HG03135 (cell line): Measurements from ENCODE around the gene PRMT1.

Experiments
- ATAC-seq: cut with Tn5 transposase; IDR thresholded peaks from one replicate; pipeline ENCODE4 v1.9.1; 2021; ENCODE audit warnings: mild to moderate bottlenecking, moderate library complexity; ENCODE audit not compliant: unreplicated experiment

Gene PRMT1

DNA sequence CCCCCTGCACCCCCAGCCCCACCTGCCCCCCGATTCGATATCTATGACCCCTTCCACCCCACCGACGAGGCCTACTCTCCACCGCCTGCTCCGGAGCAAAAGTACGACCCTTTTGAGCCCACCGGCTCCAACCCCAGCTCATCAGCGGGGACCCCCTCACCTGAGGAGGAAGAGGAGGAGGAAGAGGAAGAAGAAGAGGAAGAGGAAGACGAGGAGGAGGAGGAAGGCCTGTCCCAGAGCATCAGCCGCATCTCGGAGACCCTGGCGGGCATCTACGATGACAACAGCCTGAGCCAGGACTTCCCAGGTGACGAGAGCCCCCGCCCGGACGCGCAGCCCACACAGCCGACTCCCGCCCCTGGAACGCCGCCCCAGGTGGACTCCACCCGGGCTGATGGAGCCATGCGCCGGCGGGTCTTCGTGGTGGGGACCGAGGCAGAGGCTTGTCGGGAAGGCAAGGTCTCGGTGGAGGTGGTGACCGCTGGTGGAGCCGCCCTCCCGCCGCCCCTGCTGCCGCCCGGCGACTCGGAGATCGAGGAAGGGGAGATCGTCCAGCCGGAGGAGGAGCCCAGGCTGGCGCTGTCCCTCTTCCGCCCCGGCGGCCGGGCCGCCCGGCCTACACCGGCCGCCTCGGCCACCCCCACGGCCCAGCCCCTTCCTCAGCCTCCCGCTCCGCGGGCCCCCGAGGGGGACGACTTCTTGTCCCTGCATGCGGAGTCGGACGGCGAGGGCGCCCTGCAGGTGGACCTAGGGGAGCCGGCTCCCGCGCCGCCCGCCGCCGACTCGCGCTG lies 25.8 kb upstream of the PRMT1 start:
- ATAC-seq, result no peak

DNA sequence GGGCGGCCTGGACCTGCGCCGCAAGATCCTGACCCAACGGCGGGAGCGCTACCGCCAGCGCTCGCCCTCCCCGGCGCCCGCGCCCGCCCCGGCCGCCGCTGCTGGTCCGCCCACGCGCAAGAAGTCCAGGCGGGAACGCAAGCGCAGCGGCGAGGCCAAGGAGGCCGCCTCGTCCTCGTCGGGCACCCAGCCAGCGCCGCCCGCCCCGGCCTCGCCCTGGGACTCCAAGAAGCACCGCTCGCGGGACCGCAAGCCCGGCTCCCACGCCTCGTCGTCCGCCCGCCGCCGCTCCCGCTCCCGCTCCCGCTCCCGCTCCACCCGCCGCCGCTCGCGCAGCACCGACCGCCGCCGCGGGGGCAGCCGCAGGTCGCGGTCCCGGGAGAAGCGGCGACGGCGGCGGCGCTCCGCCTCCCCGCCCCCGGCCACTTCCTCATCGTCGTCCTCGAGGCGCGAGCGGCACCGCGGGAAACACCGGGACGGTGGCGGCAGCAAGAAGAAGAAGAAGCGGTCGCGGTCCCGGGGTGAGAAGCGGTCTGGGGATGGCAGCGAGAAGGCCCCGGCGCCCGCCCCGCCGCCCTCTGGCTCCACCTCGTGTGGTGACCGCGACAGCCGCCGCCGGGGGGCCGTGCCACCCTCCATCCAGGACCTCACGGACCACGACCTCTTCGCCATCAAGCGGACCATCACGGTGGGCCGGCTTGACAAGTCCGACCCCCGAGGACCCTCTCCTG lies 25.1 kb upstream of the PRMT1 start:
- no peak for ATAC-seq

DNA sequence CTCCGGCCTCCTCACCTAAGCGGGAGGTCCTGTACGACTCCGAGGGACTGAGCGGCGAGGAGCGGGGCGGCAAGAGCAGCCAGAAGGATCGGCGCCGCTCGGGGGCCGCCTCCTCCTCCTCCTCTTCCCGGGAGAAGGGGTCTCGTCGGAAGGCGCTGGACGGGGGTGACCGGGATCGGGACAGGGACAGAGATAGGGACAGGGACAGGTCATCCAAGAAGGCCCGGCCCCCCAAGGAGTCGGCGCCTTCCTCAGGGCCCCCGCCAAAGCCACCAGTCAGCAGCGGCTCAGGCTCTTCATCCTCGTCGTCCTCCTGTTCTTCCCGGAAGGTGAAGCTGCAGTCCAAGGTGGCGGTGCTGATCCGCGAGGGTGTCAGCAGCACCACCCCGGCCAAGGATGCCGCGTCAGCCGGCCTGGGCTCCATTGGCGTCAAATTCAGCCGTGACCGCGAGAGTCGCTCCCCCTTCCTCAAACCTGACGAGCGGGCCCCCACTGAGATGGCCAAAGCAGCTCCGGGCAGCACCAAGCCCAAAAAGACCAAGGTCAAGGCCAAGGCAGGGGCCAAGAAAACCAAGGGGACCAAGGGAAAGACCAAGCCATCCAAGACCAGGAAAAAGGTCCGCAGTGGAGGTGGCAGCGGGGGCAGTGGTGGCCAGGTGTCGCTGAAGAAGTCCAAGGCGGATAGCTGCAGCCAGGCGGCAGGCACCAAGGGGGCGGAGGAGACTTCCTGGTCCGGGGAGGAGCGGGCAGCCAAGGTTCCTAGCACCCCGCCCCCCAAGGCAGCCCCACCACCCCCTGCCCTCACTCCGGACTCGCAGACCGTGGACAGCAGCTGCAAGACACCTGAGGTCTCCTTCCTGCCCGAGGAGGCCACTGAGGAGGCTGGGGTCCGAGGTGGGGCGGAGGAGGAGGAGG lies 24.3 kb upstream of the PRMT1 start:
- ATAC-seq, result no peak

- no peak for ATAC-seq
Measured at GRCh38 chr19:49653466-49653806, 23.6 kb upstream of the PRMT1 start.

- ATAC-seq, result no peak
Measured at GRCh38 chr19:49654581-49654980, 22.5 kb upstream of the PRMT1 start.

- no peak for ATAC-seq
Measured at GRCh38 chr19:49655570-49656455, 21.3 kb upstream of the PRMT1 start.

DNA sequence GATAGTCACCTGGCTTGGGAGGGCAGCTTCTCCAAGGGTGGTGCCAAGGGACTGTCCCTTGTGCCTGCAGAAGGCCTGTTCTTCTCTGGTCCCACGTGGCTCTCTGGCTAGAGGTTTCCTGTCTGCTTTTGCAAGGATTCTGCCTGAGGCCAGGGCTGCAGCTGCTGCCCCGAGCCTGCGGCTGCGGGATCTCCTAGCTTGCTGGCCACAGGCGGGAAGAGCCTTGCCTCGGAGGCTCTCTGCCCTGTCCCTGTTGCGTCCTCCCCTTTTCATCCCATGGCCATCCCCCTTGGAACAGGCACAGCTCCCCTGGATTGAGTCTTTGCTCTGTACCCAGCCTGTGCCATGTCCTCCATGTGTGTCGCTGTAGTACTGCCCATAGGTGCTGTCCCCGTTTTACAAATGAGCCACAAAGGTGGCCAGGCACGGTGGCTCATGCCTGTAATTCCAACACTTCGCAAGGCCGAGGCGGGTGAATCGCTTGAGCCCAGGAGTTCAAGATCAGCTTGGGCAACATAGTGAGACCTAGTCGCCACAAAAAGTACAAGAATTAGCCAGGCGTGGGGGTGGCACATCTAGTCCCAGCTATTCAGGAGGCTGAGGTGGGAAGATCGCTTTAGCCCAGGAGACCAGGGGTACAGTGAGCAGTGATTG lies 20.5 kb upstream of the PRMT1 start:
- ATAC-seq, result no peak

GRCh38 chr19:49657493-49658138 lies 19.5 kb upstream of the PRMT1 start:
- no peak for ATAC-seq

DNA sequence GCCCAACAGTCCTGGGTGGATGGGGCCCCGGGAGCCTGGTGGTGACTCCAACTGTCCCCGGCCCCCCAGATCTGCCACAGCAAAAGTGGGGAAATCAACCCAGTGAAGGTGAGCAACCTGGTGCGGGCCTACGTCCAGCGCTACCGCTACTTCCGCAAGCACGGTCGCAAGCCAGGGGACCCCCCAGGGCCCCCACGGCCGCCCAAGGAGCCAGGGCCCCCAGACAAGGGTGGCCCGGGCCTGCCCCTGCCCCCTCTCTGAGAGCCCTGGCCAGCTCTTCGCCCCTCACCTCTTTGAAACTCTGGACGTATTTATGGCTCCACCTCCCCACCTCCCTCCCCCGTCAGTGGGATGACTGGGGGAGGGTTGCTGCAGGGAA lies 18.9 kb upstream of the PRMT1 start:
- ATAC-seq, result no peak

DNA sequence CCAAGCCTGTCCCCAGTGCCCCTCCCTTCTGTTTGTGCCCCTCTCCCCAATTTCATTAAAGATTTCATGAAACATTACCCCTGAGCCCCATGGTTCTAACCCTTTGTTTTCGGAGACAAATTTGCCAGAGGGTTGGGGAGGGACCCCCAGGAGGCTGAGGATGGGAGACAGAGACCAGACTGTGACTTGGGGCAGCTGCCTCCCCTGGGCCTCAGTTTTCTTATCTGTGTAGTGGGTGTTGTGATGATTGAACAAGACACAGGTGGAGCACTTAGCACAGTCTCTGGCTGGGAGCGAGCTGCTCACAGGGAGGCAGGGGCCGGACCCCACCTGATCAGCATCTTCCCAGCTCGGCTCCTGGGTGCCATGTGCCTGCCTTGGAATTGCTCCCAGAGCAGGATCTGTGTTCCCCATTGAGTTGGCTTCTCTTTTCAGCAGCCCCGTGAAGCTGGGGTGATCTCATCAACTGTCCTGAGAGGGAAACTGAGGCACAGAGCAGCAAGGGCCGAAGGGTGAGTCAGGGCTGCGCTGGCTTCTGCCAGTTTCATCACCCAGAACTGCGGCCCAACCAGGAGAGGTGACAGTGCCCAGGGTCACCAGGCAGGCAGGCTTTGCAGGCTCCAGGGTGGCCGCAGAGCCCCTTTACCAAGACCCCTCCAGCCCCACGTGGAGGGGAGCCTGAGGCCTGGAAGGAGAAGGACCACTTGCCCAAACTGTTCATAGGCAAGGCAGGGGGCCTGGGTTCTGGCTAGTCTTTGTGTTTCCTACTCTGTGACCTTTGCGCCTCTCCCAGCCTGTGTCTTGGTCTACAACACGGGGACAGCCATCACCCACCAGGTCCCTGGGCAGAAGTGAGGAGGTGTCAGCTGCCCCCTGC lies 18.3 kb upstream of the PRMT1 start:
- no peak for ATAC-seq

DNA sequence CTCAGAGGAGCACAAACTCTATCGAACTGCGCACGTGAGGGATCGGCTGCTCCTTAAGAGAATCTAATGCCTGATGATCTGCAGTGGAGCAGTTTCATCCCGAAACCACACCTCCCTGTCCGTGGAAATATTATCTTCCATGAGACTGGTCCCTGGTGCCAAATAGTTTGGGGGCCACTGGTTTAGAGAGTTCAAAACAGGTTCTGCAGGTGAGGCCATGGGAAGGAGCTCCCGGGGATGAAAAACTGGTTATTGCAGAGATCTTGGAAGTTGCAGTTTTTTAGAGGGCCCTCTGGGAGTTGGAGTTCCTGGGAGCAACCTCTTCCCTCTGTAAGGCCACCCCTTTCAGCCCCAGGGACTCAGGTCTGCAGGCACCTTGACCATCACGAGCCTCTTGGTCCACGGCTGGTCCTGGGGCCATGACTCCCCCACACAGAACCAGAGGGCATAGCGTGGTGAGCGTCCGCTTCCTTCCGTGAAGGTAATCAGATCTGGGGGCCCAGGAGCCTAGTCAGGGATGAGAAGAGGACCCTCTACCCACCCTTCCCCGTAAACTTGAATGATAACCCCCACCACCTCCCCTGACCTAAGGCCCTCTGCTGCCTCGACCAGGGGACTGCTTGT lies 16.6 kb upstream of the PRMT1 start:
- no peak for ATAC-seq

GRCh38 chr19:49662011-49662410 lies 15.1 kb upstream of the PRMT1 start:
- ATAC-seq, result no peak

DNA sequence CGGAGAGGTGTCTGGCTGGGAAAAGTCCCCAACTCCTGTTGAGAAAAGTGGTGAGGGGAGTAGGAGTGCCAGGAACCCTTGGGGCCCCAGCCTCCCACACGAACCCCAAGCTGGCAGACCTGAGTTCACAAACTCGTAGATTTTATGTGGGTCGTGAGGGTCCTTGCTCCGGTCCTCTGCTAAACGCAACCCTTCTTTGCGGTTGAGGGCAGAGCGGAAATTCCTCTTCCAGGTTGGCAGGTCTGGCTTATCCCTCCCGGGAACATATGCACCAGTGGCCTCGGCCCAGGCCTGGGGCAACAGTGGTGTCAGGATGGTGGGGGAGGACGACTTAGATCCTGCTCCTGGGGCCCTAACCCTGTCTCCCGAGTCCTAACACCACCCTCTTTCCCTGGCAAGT lies 13.8 kb upstream of the PRMT1 start:
- no peak for ATAC-seq

- peak; percentile 33 for ATAC-seq
Measured at GRCh38 chr19:49664171-49665035, 12.7 kb upstream of the PRMT1 start.

GRCh38 chr19:49665036-49665350 lies 12.1 kb upstream of the PRMT1 start:
- no peak for ATAC-seq

GRCh38 chr19:49665351-49666119 lies 11.5 kb upstream of the PRMT1 start, which contains the start of the genes BCL2L12 and IRF3:
Gene BCL2L12 (plus strand): TSS chr19:49665933. CDS start chr19:49666693, 760 bp downstream.
Gene IRF3 (minus strand): TSS chr19:49665857. CDS start chr19:49664838, 1,019 bp downstream.
- ATAC-seq, result peak; percentile 68

GRCh38 chr19:49666120-49666444 lies 11.0 kb upstream of the PRMT1 start:
- no peak for ATAC-seq
